Erythroblast (primary cell): Measurements from ENCODE around the gene SLC48A1.

Experiments
- GATA1 ChIP-seq: IDR thresholded peaks from 2 replicates; pipeline ENCODE4 v1.6.1; 2011; ENCODE audit warnings: low read depth, mild to moderate bottlenecking, control low read depth, low read length, moderate library complexity
- POLR2A ChIP-seq: IDR thresholded peaks from 2 replicates; pipeline ENCODE4 v1.6.1; 2011; ENCODE audit warnings: mild to moderate bottlenecking, low read length

DNA sequence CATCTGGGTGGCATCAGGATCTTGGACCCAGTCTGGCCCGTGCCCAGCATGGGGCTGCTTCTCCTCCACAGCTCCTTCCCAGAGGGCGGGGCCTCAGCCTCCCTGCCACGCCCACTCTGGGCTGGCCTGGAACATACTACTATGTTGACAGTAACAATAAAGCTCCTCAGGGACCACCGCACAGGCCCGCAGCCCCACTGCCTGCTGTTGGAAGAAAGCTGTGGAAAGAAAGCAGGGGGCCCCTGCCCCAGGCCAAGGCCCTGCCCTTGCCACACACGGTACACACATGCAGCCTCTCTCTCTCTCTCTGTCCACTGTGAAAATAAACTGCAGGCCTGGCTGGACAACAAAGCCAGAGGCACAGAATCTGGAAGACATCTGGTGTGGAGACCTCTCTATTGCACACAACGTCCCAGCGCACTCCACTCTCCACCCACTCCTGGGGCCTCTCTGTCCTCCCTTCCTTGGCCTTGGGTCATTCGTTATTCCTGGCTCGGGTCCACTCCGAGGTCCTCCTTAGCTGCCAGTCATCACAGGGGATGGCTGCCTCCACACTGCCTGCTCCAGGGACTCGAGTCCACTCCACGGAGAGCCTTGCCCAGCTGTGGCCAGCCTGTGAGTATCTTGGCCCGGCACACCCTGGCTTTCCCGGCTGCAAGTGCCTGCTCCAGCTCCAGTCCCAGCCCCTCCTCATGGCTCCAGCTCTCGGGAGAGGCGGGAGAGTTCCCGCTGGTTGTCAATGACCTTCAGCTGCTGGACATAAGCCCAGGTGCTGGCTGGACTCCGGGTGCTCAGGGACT is 36.0 kb upstream of the SLC48A1 start:
- TF ChIP-seq POLR2A (no peak), GATA1 (no peak)
